ENCODE data around the gene GGN.

The GGN gene

DNA sequence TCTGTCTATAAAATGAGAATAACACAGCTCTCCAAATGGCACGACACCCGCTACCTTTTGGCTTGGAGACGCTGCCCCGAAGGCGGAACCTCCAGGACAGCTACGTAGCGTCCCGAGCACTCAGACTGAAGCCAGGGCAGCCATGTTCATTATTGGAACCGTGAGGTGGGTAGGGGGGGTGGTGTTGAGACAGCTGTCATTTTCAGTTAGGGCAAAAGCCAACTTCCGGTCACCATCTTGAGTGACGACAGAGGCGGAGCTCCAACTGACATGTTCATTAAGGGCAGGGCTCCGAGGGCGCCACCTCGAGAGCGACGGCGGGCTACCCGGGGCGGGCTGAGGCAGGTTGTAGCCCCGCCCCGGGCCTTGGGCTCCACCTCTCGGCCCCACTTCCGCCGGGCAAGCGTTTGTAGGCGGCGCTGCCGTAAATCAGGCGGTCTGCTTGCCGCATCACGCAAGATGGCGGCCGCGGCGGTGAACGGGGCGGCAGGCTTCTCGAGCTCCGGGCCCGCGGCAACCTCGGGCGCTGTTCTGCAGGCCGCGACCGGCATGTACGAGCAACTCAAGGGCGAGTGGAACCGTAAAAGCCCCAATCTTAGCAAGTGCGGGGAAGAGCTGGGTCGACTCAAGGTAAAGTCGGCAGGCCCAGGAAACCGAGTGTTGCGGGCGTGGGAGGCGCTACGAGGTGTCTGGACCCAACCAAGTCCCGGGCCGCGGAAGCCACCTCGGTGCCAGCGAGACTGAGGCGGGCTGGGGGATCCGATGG lies 13.3 kb downstream of the GGN start, which contains the start of gene PSMD8:
Gene PSMD8 (plus strand): TSS at position 240 of the 766 bp plus-strand sequence. CDS start 31 bp downstream, at position 271.
- no peak for TF ChIP-seq FOXM1 (IDR thresholded peaks at IDR 0.05; ENCODE audit: borderline replicate concordance, low read depth)
- 0 out of 2 replicates have a peak, but pooled peaks have one; percentile 2 for TF ChIP-seq NFIC (IDR thresholded peaks at IDR 0.05)
- TF ChIP-seq TEAD4 (IDR thresholded peaks at IDR 0.05), result 0 out of 2 replicates have a peak, but pooled peaks have one; percentile 35
- TF ChIP-seq CREB1 (IDR thresholded peaks at IDR 0.05; ENCODE audit: low read depth), result peak; percentile 78
- TF ChIP-seq, protein P1, sequence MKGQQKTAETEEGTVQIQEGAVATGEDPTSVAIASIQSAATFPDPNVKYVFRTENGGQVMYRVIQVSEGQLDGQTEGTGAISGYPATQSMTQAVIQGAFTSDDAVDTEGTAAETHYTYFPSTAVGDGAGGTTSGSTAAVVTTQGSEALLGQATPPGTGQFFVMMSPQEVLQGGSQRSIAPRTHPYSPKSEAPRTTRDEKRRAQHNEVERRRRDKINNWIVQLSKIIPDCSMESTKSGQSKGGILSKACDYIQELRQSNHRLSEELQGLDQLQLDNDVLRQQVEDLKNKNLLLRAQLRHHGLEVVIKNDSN (IDR thresholded peaks at IDR 0.05), result no peak
- peak; percentile 95 for TF ChIP-seq YY1 (IDR thresholded peaks at IDR 0.05; ENCODE audit: low read depth)
- TF ChIP-seq ZBTB7A (IDR thresholded peaks at IDR 0.05; ENCODE audit: low read depth), result no peak; the same call in 1 of the 2 replicates
- peak; percentile 100 for TF ChIP-seq TAF1 (IDR thresholded peaks at IDR 0.05; ENCODE audit: low read depth)
- TF ChIP-seq RAD21 (IDR thresholded peaks at IDR 0.05; ENCODE audit: low read depth), result peak; percentile 23; the same call in 1 of the 2 replicates
- TF ChIP-seq, protein P2, sequence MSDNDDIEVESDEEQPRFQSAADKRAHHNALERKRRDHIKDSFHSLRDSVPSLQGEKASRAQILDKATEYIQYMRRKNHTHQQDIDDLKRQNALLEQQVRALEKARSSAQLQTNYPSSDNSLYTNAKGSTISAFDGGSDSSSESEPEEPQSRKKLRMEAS (IDR thresholded peaks at IDR 0.05), result no peak; the same call in none of the 2 replicates
- no peak for TF ChIP-seq CEBPB (IDR thresholded peaks at IDR 0.05)
- peak; percentile 63; the same call in 1 of the 2 replicates for TF ChIP-seq TCF12 (IDR thresholded peaks at IDR 0.05; ENCODE audit: low read depth)
- TF ChIP-seq, protein P3, sequence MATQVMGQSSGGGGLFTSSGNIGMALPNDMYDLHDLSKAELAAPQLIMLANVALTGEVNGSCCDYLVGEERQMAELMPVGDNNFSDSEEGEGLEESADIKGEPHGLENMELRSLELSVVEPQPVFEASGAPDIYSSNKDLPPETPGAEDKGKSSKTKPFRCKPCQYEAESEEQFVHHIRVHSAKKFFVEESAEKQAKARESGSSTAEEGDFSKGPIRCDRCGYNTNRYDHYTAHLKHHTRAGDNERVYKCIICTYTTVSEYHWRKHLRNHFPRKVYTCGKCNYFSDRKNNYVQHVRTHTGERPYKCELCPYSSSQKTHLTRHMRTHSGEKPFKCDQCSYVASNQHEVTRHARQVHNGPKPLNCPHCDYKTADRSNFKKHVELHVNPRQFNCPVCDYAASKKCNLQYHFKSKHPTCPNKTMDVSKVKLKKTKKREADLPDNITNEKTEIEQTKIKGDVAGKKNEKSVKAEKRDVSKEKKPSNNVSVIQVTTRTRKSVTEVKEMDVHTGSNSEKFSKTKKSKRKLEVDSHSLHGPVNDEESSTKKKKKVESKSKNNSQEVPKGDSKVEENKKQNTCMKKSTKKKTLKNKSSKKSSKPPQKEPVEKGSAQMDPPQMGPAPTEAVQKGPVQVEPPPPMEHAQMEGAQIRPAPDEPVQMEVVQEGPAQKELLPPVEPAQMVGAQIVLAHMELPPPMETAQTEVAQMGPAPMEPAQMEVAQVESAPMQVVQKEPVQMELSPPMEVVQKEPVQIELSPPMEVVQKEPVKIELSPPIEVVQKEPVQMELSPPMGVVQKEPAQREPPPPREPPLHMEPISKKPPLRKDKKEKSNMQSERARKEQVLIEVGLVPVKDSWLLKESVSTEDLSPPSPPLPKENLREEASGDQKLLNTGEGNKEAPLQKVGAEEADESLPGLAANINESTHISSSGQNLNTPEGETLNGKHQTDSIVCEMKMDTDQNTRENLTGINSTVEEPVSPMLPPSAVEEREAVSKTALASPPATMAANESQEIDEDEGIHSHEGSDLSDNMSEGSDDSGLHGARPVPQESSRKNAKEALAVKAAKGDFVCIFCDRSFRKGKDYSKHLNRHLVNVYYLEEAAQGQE (IDR thresholded peaks at IDR 0.05; ENCODE audit: low read depth), result no peak; the same call in 1 of the 2 replicates
- TF ChIP-seq EGR1 (IDR thresholded peaks at IDR 0.05), result peak; percentile 88
- TF ChIP-seq EP300 (IDR thresholded peaks at IDR 0.05; ENCODE audit: borderline replicate concordance), result no peak

DNA sequence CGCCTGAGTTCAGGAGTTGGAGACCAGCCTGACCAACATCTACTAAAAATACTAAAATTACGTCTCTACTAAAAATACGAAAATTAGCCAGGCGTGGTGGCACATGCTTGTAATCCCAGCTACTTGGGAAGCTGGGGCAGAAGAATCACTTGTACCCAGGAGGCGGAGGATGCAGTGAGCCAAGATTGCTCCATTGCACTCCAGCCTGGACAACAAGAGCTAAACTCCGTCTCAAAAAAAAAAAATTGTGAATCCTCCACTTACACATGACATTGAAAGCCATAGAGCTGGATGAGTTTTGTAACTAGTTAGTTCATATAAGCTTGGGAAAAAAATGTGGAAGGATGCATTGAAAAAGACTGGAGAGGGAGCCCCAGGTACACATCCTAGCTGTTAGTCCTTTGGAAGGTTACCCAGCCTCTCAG lies 13.9 kb downstream of the GGN start:
- TF ChIP-seq, protein P3 (IDR thresholded peaks at IDR 0.05; ENCODE audit: low read depth), result no peak
- TF ChIP-seq EP300 (IDR thresholded peaks at IDR 0.05; ENCODE audit: borderline replicate concordance), result no peak
- TF ChIP-seq TAF1 (IDR thresholded peaks at IDR 0.05; ENCODE audit: low read depth), result no peak
- TF ChIP-seq YY1 (IDR thresholded peaks at IDR 0.05; ENCODE audit: low read depth), result no peak
- no peak for TF ChIP-seq TEAD4 (IDR thresholded peaks at IDR 0.05)
- TF ChIP-seq RAD21 (IDR thresholded peaks at IDR 0.05; ENCODE audit: low read depth), result no peak
- TF ChIP-seq, protein P2 (IDR thresholded peaks at IDR 0.05), result no peak
- no peak for TF ChIP-seq EGR1 (IDR thresholded peaks at IDR 0.05)
- no peak for TF ChIP-seq CEBPB (IDR thresholded peaks at IDR 0.05)
- no peak for TF ChIP-seq NFIC (IDR thresholded peaks at IDR 0.05)
- no peak for TF ChIP-seq FOXM1 (IDR thresholded peaks at IDR 0.05; ENCODE audit: borderline replicate concordance, low read depth)
- TF ChIP-seq ZBTB7A (IDR thresholded peaks at IDR 0.05; ENCODE audit: low read depth), result no peak
- TF ChIP-seq TCF12 (IDR thresholded peaks at IDR 0.05; ENCODE audit: low read depth), result no peak
- TF ChIP-seq CREB1 (IDR thresholded peaks at IDR 0.05; ENCODE audit: low read depth), result no peak
- TF ChIP-seq, protein P1 (IDR thresholded peaks at IDR 0.05), result no peak

DNA sequence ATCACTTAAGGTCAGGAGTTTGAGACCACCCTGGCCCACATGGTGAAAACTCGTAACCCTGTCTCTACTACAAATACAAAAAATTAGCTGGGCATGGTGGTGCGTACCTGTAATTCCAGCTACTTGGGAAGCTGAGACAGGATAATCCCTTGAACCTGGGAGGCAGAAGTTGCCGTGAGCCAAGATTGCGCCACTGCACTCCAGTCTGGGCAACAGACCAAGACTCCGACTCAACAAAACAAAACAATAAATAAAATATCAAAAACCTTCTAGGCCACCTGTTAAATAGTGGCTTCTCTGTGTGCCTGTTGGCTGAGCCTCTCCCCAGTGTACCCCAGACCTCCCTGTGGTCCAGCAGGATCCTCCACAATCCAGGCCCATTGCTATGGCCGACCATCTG lies 16.8 kb downstream of the GGN start:
- TF ChIP-seq CEBPB (IDR thresholded peaks at IDR 0.05) (no peak), NFIC (IDR thresholded peaks at IDR 0.05) (no peak), TCF12 (IDR thresholded peaks at IDR 0.05; ENCODE audit: low read depth) (no peak), RAD21 (IDR thresholded peaks at IDR 0.05; ENCODE audit: low read depth) (no peak), EGR1 (IDR thresholded peaks at IDR 0.05) (no peak)

DNA sequence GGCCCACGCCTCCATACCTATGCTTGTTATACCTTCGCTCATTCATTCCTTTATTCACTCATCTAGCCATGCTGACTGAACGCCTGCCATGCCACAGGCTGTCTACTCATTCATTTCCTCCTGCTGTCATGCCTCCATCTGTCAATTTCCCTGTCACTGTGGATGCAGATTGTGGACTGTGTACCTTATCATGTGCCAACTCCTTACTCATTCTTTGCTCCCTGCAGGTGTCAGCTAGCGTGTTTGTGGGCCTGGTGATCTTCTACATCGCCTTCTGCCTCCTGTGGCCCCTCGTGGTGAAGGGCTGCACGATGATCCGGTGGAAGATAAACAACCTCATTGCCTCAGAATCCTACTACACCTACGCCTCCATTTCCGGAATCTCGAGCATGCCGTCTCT lies 17.5 kb downstream of the GGN start:
- TF ChIP-seq TEAD4 (IDR thresholded peaks at IDR 0.05) (no peak), TAF1 (IDR thresholded peaks at IDR 0.05; ENCODE audit: low read depth) (no peak), EGR1 (IDR thresholded peaks at IDR 0.05) (no peak), ZBTB7A (IDR thresholded peaks at IDR 0.05; ENCODE audit: low read depth) (no peak), CREB1 (IDR thresholded peaks at IDR 0.05; ENCODE audit: low read depth) (no peak), EP300 (IDR thresholded peaks at IDR 0.05; ENCODE audit: borderline replicate concordance) (no peak), CEBPB (IDR thresholded peaks at IDR 0.05) (no peak), YY1 (IDR thresholded peaks at IDR 0.05; ENCODE audit: low read depth) (no peak), NFIC (IDR thresholded peaks at IDR 0.05) (no peak), TCF12 (IDR thresholded peaks at IDR 0.05; ENCODE audit: low read depth) (no peak), FOXM1 (IDR thresholded peaks at IDR 0.05; ENCODE audit: borderline replicate concordance, low read depth) (no peak), RAD21 (IDR thresholded peaks at IDR 0.05; ENCODE audit: low read depth) (no peak)
- TF ChIP-seq, protein P2 (IDR thresholded peaks at IDR 0.05), result no peak
- TF ChIP-seq, protein P1 (IDR thresholded peaks at IDR 0.05), result no peak
- TF ChIP-seq, protein P3 (IDR thresholded peaks at IDR 0.05; ENCODE audit: low read depth), result no peak

Measured in Ishikawa (cell line).